ENCODE measurements around the gene AUTS2.
"Not testable (repeated sequence)": the region's sequence is repeated elsewhere in the genome, so short reads cannot be mapped to it uniquely, and the experiment has no call there.

AUTS2 gene

GRCh38 chr7:70233776-70234175 is 635.5 kb downstream of the AUTS2 start:
- DNase-seq = no peak

GRCh38 chr7:70237256-70237655 is 639.0 kb downstream of the AUTS2 start:
- DNase-seq = no peak

DNA sequence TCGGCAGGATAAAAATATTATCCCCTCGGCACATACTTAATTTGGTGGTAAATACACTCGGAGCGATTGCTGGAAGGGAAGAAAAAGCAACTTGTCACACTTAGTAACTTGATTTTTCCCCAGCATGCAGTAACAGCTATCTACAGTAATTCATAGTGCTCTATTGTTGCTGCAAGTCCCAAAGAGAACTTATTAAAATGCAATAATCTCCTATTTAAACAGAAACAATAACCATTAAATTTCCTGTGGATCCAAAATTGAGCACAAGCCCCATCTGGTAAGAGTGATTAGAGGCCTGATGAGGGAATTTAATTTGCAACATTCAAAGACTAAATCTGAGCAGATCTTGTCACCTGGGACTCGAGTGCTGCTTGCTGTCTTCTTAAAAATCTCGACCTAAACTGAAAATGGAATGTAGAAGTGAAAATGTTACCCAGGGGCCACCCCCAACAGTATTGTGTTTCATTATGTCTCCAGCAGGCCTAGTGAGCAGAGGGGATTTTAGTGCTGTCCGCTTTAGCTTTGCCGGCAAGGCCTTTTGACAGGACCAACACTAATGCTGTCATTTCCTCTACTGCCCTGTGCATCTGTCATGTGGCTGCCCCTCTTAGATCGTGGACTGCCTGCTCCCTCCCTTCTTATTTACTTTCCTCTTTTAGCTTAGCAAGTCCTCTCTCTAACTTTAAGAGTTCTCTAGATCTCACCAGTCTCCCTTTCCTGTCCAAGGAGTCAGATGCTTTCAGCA is 639.7 kb downstream of the AUTS2 start:
- peak in 2 of 51 donors; percentile 1 to 56 for DNase-seq

DNA sequence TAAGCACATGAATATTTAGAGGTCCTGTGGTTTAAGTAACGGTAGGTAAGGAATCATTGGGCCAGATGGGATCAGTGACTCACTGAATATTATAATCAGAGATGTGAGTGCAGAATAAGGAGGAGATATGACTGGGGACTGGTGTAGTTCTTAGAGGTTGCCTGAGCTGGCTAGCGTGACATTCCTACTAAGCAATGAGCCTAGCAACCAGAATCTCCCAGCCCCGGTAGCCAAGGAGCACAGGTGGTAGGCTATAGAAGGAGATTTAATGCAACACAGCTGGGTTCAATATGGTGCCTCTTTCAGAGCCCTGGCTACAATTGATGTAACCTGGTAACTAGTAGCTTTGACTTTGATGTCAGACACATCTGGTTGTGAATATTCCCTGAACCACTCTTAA is 641.6 kb downstream of the AUTS2 start:
- no peak for DNase-seq

DNA sequence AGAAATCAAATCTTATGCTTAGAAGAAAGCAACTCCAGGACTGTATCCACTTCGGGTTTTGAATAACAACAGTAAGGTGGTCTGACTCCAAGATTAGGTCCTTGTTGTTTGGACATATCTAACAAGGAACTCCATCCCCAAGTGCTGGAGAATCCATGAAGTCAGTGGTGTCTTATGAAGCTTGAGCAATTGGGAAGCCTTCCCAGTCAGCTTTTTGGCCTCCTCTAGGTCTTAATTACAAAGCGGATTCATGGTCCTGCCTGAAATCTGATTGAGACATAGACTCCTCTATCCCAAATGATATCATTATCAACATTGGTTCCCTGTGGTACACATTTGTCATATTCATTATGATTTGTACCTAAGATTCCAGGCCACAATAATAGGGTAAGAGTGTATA is 642.6 kb downstream of the AUTS2 start:
- no peak for DNase-seq

DNA sequence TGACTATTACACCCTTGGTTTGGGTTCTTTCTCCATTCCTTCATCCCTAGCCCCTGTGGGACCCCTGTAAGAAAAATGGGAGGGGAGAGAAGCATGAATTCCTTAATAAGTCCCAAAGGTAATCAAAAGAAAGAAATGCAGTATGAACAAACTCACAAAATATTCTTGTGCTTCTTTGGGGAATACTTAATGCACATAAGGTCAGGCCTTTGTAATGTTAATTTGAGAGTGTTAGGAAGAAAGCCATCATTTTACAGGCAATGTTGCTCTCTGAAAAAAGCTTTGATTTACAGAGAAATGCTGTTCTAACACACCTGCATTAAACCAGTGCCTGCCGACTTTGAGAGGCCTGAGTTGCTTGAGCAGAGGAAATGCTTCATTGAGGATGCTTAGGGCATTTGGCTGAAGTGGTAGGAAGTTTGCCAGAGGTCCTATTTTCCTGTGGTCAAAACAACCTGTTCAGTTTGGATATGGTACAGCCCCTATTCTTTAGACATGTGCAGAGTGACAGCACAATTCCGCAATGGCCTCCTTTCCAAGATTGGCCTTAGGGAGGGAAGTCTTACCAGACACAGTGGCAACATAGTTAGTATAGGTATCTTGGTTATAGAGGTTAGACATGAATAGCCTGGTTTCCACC is 643.4 kb downstream of the AUTS2 start:
- no peak for DNase-seq

- DNase-seq = no peak
These were observed 644.6 kb downstream of the AUTS2 start for GRCh38 chr7:70242826-70243225.

DNA sequence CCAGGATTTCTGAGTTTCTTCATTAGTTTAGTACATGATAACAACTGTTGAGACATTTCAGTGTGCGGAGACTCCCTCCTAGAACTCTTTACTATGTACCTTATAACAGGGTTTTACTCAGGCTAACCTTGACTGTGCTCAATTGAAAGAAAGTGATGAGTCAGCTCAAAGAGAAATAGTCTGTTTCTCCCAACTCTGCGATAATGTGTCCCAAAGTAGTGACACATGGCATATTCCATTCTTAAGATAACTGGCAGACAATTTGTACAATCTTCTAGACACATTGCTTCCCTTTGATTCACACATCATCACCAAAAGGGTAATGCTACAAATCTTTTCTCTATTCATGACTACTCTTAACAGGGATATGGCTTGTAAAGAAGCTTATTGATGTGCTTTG is 645.2 kb downstream of the AUTS2 start:
- no peak for DNase-seq

- DNase-seq = no peak
These were observed 659.6 kb downstream of the AUTS2 start for GRCh38 chr7:70257921-70258320.

DNA sequence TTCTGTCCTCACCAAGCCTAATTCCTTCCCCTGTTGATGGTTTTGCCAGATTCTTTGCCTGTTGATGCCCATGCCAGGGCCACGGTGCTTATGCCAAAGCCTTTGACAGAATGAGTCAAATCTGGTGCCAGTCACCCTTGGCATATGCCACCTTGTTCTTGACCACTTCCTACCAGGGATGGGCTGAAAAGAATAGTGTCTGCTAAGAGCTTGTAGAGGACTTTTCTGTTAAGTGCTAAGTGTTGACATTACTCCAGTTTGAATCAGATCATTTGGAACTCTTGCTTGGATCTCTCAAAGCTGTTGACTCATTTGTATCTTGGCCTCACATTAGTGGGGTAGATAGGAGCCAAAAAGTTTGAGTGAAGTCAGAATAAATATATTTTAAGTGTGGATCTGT is 661.2 kb downstream of the AUTS2 start:
- DNase-seq = peak in 10 of 51 donors; percentile 0 to 28 (median 6)

DNA sequence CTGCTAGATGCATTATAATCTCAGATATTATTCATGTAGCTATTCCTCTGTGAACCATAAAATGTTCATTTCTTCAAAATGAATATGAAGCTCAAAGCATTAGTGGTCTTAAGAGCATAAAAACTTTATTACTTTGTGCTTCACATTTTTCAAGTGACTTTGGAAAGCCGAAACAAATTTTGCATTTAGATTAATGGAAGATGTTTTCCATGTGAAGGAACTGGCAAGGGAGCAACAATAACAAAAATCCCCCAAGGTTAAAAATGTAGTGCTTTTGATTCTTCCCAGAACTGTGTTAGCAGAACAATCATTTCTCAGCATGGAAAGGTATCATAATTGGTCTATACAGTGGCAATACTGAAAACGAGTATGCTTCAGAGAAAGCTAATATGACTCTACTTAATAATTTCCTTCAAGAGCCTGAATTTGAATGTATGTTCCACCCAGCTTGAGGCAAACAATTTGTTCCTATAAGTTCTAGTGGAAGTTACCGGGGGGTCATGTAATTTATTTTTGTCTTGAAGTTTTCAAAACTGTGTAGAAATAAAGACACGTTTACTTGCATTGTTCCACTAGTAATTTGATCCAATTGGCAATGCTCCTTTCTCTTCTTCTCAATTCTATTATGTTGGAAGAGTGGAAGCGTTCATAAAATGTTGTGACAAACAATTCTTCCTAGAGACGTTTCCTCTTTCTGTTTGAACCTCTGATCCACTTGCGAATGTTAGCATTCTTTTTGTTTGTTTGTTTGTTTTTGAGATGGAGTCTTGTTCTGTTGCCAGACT is 665.4 kb downstream of the AUTS2 start:
- no peak for DNase-seq

- no peak for DNase-seq
These were observed 667.9 kb downstream of the AUTS2 start for GRCh38 chr7:70266186-70266585.

DNA sequence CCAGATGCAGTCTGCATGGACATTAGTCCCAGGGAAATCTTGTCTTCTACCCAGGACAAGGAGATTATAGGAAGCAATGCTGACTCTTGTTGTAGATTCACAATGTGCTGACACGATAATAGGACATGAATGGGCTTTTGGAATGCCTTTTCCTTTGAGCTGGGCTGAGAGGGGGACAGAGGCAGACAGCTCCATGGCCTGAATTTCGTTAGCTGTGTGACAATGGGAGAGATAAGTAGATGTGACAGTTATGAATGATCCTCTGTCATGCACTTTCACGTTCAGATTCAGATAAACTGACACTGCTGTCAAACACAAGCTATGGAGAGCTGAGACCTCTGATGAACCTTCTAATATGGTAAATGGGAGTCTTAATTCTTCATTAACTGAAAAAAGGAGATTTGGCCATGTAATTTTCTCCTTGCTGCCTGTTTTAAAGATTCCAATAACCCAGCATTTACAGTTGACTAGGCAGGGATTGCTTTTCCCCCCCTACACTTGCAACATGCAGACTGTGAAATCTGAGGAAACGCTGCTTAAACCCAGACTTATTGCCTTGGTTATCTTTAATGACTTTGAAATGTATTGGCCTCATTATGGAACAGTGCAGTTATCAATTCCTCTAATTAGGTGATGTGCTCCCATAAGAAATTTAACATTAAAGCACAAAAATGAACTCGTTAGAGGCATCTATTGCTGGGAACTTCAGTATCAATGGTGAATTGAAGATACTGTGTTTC is 669.3 kb downstream of the AUTS2 start:
- DNase-seq = no peak

GRCh38 chr7:70268179-70268578 is 669.9 kb downstream of the AUTS2 start:
- no peak for DNase-seq

DNA sequence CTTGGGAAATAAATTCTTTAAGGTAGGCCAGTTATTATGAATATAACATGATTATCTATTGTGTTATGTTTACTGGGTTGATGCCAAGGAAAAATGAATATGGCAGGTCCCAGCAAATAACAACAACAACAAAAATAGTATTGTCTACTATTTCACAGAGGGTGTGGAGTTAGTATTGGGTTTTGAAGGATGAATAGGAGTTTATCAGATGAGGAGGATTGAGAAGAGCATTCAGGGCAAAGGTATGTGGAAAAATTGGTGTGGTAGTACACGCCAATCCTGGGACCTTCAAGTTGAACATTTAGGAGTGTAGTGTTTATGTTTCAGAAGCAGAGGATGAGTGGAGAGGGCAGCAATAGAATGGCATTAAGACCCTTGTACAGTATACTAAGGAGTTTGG is 671.9 kb downstream of the AUTS2 start:
- no peak for DNase-seq

DNA sequence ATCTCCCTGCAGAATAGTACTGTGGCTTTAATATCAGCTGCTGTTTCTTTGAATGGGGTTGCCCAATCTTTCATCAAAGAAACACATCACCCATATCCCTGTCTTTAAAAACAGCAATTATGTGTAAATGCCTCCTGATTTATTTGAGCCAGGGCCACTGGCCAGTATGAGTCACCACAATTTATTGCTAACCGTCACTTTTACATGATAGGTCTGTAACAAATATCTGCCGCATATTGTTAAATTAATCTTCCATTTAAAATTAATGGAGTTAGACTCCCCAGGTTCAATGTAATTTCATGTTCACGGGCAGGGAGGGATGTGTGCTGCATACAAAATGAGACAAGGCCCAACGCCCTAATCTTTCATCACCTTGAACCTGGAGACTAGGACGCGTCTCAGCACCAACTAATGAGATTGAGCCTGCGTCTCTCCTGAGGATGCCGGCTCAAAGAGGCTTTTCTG is 673.4 kb downstream of the AUTS2 start:
- DNase-seq = no peak

- not testable (repeated sequence) for DNase-seq
These were observed 677.3 kb downstream of the AUTS2 start for GRCh38 chr7:70275570-70275969.

- DNase-seq = no peak
These were observed 686.9 kb downstream of the AUTS2 start for GRCh38 chr7:70285187-70285586.

DNA sequence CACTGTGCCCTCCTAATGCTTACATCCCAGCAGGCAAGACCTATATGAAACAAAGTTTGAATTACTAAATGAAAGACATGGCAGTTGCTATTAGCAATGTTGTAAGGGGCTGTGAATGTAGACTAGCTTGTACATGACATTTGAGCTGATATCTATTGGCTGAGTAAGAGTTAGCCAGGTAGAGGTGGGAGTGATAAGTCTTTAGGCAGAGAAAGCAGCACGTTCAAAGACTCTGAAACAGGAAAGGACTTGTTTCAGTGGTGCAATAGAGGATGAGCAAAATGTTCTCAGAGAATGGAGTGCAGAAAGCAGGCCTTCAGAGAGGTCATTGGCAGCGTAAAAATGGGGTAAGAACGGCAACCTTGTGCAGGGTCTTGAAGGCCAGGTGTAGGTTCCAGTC is 687.6 kb downstream of the AUTS2 start:
- DNase-seq = no peak

DNA sequence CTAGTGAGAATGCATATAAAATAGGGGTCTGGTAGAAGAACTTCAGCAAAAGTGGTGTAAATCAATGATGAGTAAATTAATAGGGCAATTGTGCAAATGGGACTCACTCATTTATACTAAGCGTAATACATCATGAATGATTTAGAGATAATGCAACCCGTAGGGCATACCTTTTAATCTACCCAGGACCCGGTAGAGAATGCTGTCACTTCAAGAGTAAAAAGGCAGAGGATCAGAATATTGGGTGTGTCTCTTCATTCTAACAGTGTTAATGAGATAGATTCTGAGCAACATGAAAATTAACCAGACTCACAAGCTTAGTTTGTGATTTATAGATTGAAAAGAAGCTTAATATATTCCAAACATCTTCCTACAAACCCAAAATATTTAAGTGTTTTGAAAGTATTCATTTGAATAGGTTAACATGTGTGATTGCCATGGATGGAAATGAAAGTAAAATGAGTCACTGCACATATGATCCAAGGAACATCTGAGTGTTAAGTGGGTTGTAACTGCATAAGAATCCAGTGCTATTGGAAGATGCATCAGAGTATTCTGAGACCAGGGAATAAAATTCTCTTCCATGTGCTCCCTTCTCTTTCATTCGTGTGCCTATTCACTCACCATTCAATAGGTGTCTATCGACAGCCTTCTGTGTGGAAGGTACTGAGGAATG is 690.6 kb downstream of the AUTS2 start:
- DNase-seq = no peak

GRCh38 chr7:70292716-70293115 is 694.4 kb downstream of the AUTS2 start:
- DNase-seq = peak in 1 of 51 donors; percentile 1

Measured in hypothalamus (tissue), 51 donors.